SU-DHL-6 (cell line): Measurements from ENCODE around the gene RGL2.
A peak's percentile ranks its signal among the peaks of the same experiment; 100 is the strongest.

Experiments used
- H2AFZ ChIP-seq: fragments of 200-600 bp; sonication (generic); 2 replicates; pipeline ENCODE4 v1.6.1; 2014; ENCODE audit warnings: low read depth, mild to moderate bottlenecking, moderate library complexity, mixed read lengths, antibody characterized with exemption, low read length; ENCODE audit not compliant: severe bottlenecking
- H3F3A ChIP-seq: fragments of 200-600 bp; shearing (Covaris generic); 2 replicates; pipeline ENCODE4 v1.6.0; 2016; ENCODE audit warnings: antibody characterized with exemption, mild to moderate bottlenecking; ENCODE audit not compliant: insufficient read depth
- H3K27ac ChIP-seq: fragments of 200-600 bp; sonication (generic); 2 replicates; pipeline ENCODE4 v1.5.1; 2016; ENCODE audit warnings: low read depth, mild to moderate bottlenecking, low read length, moderate library complexity, mixed read lengths
- H3K27me3 ChIP-seq: fragments of 200-600 bp; sonication (generic), shearing (Covaris generic); 2 replicates; pipeline ENCODE4 v1.6.0; 2014; ENCODE audit warnings: mild to moderate bottlenecking, low read length
- H3K36me3 ChIP-seq: fragments of 200-600 bp; sonication (generic); 2 replicates; pipeline ENCODE4 v1.6.1; 2014; ENCODE audit warnings: mild to moderate bottlenecking, low read length, mixed read lengths
- H3K4me2 ChIP-seq: fragments of 300-600, 200-600 bp; shearing (Covaris generic), sonication (generic); 2 replicates; pipeline ENCODE4 v1.6.0; 2014; ENCODE audit warnings: low read length, low read depth, mild to moderate bottlenecking; ENCODE audit not compliant: poor library complexity, severe bottlenecking
- H3K4me3 ChIP-seq: fragments of 200-600 bp; sonication (generic); 2 replicates; pipeline ENCODE4 v1.5.1; 2014; ENCODE audit warnings: antibody characterized with exemption, low read length, mild to moderate bottlenecking, mixed read lengths; ENCODE audit not compliant: insufficient read depth, poor library complexity, severe bottlenecking
- H3K79me2 ChIP-seq: fragments of 200-600 bp; sonication (generic); 2 replicates; pipeline ENCODE4 v1.6.1; 2014; ENCODE audit warnings: mild to moderate bottlenecking, low read length, moderate library complexity; ENCODE audit not compliant: insufficient read depth
- H3K9ac ChIP-seq: fragments of 200-600 bp; sonication (generic); 2 replicates; pipeline ENCODE4 v1.7.0; 2014; ENCODE audit warnings: mild to moderate bottlenecking, low read length
- H3K9me2 ChIP-seq: fragments of 200-600 bp; sonication (generic); replicated peaks from 2 replicates; pipeline ENCODE4 v1.6.1; 2014; ENCODE audit warnings: low read length; ENCODE audit not compliant: insufficient read depth
- H3K9me3 ChIP-seq: fragments of 200-600 bp; sonication (generic); 2 replicates; pipeline ENCODE4 v1.6.1; 2014; ENCODE audit warnings: low read length, mixed read lengths; ENCODE audit not compliant: insufficient read depth
- H4K20me1 ChIP-seq: fragments of 200-600 bp; sonication (generic); 2 replicates; pipeline ENCODE4 v1.6.1; 2014; ENCODE audit warnings: low read depth, mild to moderate bottlenecking, antibody characterized with exemption, low read length, moderate library complexity, mixed read lengths
- CTCF ChIP-seq: fragments of 200-600 bp; sonication (generic); IDR thresholded peaks from one replicate; pipeline ENCODE4 v1.5.1; 2017; ENCODE audit warnings: antibody characterized with exemption, mild to moderate bottlenecking, low read length, moderate library complexity; ENCODE audit not compliant: insufficient read depth, poor library complexity, severe bottlenecking
- EZH2phosphoT487 ChIP-seq: fragments of 200-600 bp; sonication (generic), shearing (Covaris generic); conservative IDR thresholded peaks from 2 replicates; pipeline ENCODE4 v1.6.1; 2018; ENCODE audit warnings: mild to moderate bottlenecking, antibody characterized with exemption, low read length, moderate library complexity, mixed read lengths

RGL2 gene

DNA sequence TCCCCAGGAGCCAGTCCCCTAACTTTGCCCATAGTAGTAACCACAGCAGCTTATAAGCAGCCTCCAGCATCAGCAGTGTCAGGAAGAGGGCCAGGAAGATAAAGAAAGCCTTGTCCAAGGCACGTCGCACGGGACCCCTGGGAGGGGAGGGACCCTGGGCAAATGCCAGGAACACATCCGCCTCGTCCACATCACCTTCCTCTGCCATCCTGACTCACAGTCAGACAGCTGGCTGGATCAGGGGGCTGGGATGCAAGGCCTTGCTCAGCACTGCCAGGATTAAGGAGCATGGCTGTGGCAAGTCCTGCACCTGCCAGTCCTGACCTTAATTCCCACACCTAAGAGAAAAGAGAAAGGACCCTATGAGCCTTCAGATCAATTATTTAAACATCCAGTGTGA, 30.3 kb upstream of the RGL2 start:
- no peaks in the 10 kb centered on the region for H3K27me3 ChIP-seq
- no peak overlapping the region for H3K9ac ChIP-seq
- no peak overlapping the region for H3K4me2 ChIP-seq
- no peak overlapping the region for H3K4me3 ChIP-seq
- peaks cover 10% of the 10 kb centered on the region for H3F3A ChIP-seq
- no peaks in the 10 kb centered on the region for H3K9me3 ChIP-seq
- TF ChIP-seq CTCF (no peak), EZH2phosphoT487 (no peak)
- no peak overlapping the region for H3K27ac ChIP-seq
- H4K20me1 ChIP-seq = no peaks in the 10 kb centered on the region
- no peaks in the 10 kb centered on the region for H3K79me2 ChIP-seq
- no peak overlapping the region for H2AFZ ChIP-seq
- no peaks in the 10 kb centered on the region for H3K9me2 ChIP-seq
- no peaks in the 10 kb centered on the region for H3K36me3 ChIP-seq

DNA sequence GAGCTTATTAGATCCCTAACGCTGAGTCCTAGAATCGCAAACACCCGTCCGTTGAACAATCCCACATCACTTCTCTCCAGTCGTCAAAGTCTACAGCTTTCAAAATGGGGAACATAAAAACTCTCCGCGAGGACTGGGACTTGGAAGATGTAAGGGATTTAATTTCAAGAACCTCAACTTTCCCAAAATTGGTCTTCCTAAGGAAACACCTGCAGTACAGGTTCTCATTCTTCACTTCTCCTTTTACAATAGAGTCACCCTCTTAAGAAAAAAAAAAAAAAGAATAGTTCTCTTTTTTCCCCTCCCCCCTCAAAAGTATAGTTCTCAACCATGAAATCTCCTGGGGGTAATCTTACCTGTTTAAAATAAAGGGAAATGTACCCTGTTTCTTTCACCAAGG, 25.4 kb upstream of the RGL2 start:
- Histone ChIP-seq H3K9ac (peak overlapping the region; percentile 94), H3K27ac (peak overlapping the region; percentile 92), H3K79me2 (peaks cover 34% of the 10 kb centered on the region), H3K36me3 (peaks cover 13% of the 10 kb centered on the region; the same call in 1 of the 2 replicates), H3K4me3 (peak overlapping the region; percentile 54), H3K9me2 (no peaks in the 10 kb centered on the region), H3K27me3 (no peaks in the 10 kb centered on the region), H2AFZ (peak overlapping the region; percentile 2), H3K4me2 (peak overlapping the region; percentile 64), H4K20me1 (no peaks in the 10 kb centered on the region; the same call in 1 of the 2 replicates), H3K9me3 (no peaks in the 10 kb centered on the region), H3F3A (peaks cover 32% of the 10 kb centered on the region)
- TF ChIP-seq CTCF (no peak), EZH2phosphoT487 (no peak)

DNA sequence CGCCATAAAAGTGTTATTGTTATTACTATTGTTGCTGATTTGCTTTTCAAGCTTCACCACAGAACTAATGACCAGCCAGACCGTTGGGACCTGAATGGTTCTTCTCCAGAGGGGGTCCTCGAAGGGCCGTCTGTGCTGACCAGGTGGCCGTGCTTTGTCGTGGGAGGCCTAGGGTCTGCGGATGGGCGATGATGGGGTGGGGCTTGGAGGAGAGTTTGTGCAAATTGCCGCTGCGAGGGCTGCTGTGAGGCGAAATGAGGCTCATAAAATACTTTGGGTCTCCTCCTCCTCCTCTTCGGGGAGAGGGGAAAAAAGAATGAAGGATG, 24.8 kb upstream of the RGL2 start:
- no peak for TF ChIP-seq EZH2phosphoT487
- no peak for TF ChIP-seq CTCF
- H3K9me3 ChIP-seq = no peaks in the 10 kb centered on the region
- peak overlapping the region; percentile 54 for H3K4me3 ChIP-seq
- peak overlapping the region; percentile 94 for H3K9ac ChIP-seq
- H3K27me3 ChIP-seq = no peaks in the 10 kb centered on the region
- peak overlapping the region; percentile 92 for H3K27ac ChIP-seq
- peak overlapping the region; percentile 64 for H3K4me2 ChIP-seq
- no peaks in the 10 kb centered on the region; the same call in 1 of the 2 replicates for H4K20me1 ChIP-seq
- H3K36me3 ChIP-seq = peaks cover 17% of the 10 kb centered on the region
- H3K79me2 ChIP-seq = peaks cover 34% of the 10 kb centered on the region
- H2AFZ ChIP-seq = peak overlapping the region; percentile 2
- H3K9me2 ChIP-seq = no peaks in the 10 kb centered on the region
- H3F3A ChIP-seq = peaks cover 37% of the 10 kb centered on the region

DNA sequence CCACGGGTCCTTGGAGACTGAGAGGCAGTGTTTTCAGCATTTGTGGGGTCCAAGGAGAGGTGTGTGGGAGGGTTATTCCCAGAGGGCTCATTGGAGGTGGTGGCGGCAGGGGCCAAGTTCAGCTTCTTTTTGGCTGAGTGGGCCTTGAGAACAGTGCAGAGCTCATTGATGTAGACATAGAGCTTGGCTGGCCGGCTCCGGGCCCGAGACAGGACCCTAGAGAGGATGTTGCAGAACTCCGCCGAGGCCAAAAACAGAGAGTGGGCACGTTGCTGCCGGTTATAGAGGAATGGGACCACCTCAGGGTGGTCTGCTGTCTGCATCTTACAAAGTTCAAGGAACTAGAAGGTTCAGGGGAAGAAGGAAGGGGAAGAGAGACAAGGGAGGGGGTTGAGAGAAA, 22.5 kb upstream of the RGL2 start:
- peaks cover 34% of the 10 kb centered on the region for H3K79me2 ChIP-seq

More for the DNA sequence above, 22.5 kb upstream of the RGL2 start:
- H3K4me2 ChIP-seq = peak overlapping the region; percentile 69
- H3K4me3 ChIP-seq = peak overlapping the region; percentile 89
- H4K20me1 ChIP-seq = no peaks in the 10 kb centered on the region; the same call in 1 of the 2 replicates
- H3K9me3 ChIP-seq = no peaks in the 10 kb centered on the region
- H2AFZ ChIP-seq = no peak overlapping the region
- H3K9me2 ChIP-seq = no peaks in the 10 kb centered on the region
- peaks cover 51% of the 10 kb centered on the region for H3F3A ChIP-seq
- H3K27ac ChIP-seq = peak overlapping the region; percentile 92
- H3K9ac ChIP-seq = peak overlapping the region; percentile 94
- no peaks in the 10 kb centered on the region for H3K27me3 ChIP-seq
- TF ChIP-seq EZH2phosphoT487 (no peak), CTCF (no peak)
- H3K36me3 ChIP-seq = peaks cover 21% of the 10 kb centered on the region
